Activated CD8-positive, alpha-beta T cell treated with anti-CD3 and anti-CD28 coated beads for 36 hours (primary cell): Measurements from ENCODE around the gene GABRR3. TPM values are rescaled to one million over a fixed set of nuclear protein-coding genes. Genes with fewer than 3 reads are reported as not detected.

ENCODE experiments used
- ATAC-seq: fragments of 200-7000 bp; cut with Tn5 transposase; one replicate; pipeline ENCODE4 v1.10.0; 2021; ENCODE audit warnings: mild to moderate bottlenecking, moderate library complexity
- CTCF ChIA-PET: fragments of 350-600 bp; sonication (Branson Sonifier 250); formaldehyde crosslinking; loops from one replicate; lab custom pipeline; 2021; ENCODE audit warnings: antibody characterized with exemption; lab: Charles Lee
- POLR2A ChIA-PET: fragments of 350-600 bp; sonication (Branson Sonifier 250); formaldehyde crosslinking; loops from one replicate; lab custom pipeline; 2021; ENCODE audit warnings: antibody characterized with exemption; lab: Charles Lee
- DNase-seq: peaks from one replicate; pipeline ENCODE4 v3.0.0-alpha.2; 2020
- H3K27ac Mint-ChIP-seq: one replicate; pipeline ENCODE4 v1.8.0; 2021; ENCODE audit warnings: mild to moderate bottlenecking, mixed read lengths
- H3K27me3 Mint-ChIP-seq: one replicate; pipeline ENCODE4 v1.8.0; 2021; ENCODE audit warnings: mixed read lengths
- H3K36me3 Mint-ChIP-seq: one replicate; pipeline ENCODE4 v1.8.0; 2021; ENCODE audit warnings: low read depth, mixed read lengths
- H3K4me1 Mint-ChIP-seq: one replicate; pipeline ENCODE4 v1.8.0; 2021; ENCODE audit warnings: low read depth, mixed read lengths
- H3K4me3 Mint-ChIP-seq: one replicate; pipeline ENCODE4 v1.8.0; 2021; ENCODE audit warnings: mild to moderate bottlenecking, moderate library complexity, mixed read lengths
- H3K9me3 Mint-ChIP-seq: one replicate; pipeline ENCODE4 v1.8.0; 2021; ENCODE audit warnings: mixed read lengths
- intact Hi-C: fragments of 100-400 bp; cut with micrococcal nuclease; formaldehyde crosslinking; loops from one replicate; pipeline ENCODE4 v1.10.0; 2022
- total RNA-seq, 2 experiments: library from RNA; stranded (reverse); gene quantifications; one replicate each; pipeline ENCODE4 v1.2.3, GENCODE V29; 2021
- TF ChIP-seq, protein P1 (sequence below): fragments of 200-600 bp; IDR thresholded peaks from one replicate; pipeline ENCODE4 v1.8.0; 2022; ENCODE audit warnings: antibody characterized with exemption, mild to moderate bottlenecking

Gene GABRR3
- total RNA-seq, 2 experiments from 2014 or later = not detected

DNA sequence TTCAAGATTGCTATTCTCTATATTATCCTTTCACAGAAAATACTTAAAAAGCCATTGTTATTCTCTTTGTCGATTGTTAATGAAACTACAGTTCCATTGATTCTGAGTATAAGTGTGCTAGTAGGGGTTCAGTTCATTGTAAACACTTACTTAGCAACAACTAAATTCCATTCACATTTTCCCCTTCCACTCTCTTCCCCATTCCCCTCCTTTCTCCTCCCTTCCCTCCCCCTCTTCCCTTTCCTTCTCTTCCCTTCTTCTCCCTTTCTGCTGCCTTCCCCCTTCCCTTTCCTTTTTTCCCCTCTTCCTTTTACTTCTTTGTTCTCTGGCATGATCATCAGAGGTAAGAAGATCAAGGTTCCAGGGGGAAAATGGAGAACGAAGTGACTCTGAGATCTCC is 41.6 kb downstream of the GABRR3 start:
- H3K36me3 Mint-ChIP-seq = no peaks in the 10 kb centered on the region
- no peak for DNase-seq
- H3K27me3 Mint-ChIP-seq = no peaks in the 10 kb centered on the region
- no peak overlapping the region for H3K4me3 Mint-ChIP-seq
- H3K27ac Mint-ChIP-seq = no peak overlapping the region
- peaks cover 13% of the 10 kb centered on the region for H3K4me1 Mint-ChIP-seq
- TF ChIP-seq, protein P1, sequence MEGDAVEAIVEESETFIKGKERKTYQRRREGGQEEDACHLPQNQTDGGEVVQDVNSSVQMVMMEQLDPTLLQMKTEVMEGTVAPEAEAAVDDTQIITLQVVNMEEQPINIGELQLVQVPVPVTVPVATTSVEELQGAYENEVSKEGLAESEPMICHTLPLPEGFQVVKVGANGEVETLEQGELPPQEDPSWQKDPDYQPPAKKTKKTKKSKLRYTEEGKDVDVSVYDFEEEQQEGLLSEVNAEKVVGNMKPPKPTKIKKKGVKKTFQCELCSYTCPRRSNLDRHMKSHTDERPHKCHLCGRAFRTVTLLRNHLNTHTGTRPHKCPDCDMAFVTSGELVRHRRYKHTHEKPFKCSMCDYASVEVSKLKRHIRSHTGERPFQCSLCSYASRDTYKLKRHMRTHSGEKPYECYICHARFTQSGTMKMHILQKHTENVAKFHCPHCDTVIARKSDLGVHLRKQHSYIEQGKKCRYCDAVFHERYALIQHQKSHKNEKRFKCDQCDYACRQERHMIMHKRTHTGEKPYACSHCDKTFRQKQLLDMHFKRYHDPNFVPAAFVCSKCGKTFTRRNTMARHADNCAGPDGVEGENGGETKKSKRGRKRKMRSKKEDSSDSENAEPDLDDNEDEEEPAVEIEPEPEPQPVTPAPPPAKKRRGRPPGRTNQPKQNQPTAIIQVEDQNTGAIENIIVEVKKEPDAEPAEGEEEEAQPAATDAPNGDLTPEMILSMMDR = no peak
- CTCF ChIA-PET = interaction anchor here (2.6 kb wide), 1 partner anchor 29 kb away, joined by 7 read pairs; no protein-coding TSS in a partner anchor
- intact Hi-C loops = no loop called here
- ATAC-seq = no peak
- POLR2A ChIA-PET = no interaction called here
- H3K9me3 Mint-ChIP-seq = no peaks in the 10 kb centered on the region

DNA sequence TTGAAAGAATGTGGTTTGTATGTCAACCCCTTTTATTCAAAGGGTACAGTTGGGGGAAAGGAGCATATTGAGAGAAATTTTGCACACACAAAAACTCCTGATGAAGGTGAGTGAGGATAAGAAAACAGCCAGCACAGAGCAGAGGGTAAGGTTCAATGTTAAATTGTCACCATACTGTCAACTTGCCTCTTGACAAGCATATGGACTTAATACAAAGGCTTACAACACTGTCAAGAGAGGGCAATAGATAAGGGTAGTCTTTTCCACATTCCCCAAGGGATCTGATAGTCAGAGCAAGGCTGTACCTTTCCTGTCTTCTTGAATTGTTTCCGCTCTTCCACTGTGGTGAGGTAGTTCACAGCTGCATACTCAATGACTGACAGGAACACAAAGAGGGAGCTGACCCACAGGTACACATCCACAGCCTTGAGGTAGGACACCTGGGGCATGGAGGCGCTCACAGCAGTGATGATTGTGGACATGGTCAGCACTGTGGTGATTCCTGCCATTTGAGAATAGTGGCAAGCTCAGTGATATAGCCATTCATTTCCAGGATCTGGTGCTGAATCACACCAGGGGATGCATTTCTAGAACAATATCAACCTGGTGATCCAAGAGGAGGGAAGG is 42.5 kb downstream of the GABRR3 start:
- DNase-seq = no peak
- no peak for ATAC-seq
- Mint-ChIP-seq H3K9me3 (peaks cover 1% of the 10 kb centered on the region), H3K27me3 (no peaks in the 10 kb centered on the region), H3K27ac (no peak overlapping the region), H3K4me1 (peaks cover 13% of the 10 kb centered on the region), H3K4me3 (no peak overlapping the region), H3K36me3 (no peaks in the 10 kb centered on the region)
- TF ChIP-seq, protein P1 = no peak
- ChIA-PET POLR2A (no interaction called here), CTCF (interaction anchor here (2.6 kb wide), 1 partner anchor 30 kb away, joined by 7 read pairs; no protein-coding TSS in a partner anchor)
- intact Hi-C loops = no loop called here

DNA sequence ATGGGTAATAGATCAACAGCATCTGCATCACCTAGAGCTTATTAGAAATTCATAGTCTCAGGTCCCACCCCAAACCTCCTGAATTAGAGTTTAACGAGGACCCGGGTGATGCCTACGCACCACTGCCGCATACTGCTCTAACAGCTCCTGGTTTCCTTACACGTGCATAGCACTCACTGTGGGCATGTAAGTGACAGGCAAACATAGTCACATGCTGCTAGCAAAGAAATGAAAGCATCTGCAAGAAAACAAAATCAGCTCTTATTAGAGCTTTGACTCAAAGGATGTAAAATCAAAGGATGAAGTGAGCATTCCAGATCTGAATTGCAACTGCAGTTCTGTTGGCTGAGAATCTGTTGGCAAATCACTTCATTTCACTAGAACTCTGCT is 43.8 kb downstream of the GABRR3 start:
- ChIA-PET POLR2A (interaction anchor here (0.8 kb wide), 1 partner anchor 171 kb away, joined by 3 read pairs; no protein-coding TSS in a partner anchor), CTCF (interaction anchor here (1.0 to 2.6 kb wide), 4 partner anchors 10 to 102 kb away, joined by 3 to 7 read pairs (median 4); no protein-coding TSS in a partner anchor)
- ATAC-seq = peak; percentile 74
- intact Hi-C loops = no loop called here
- H3K4me1 Mint-ChIP-seq = peaks cover 13% of the 10 kb centered on the region
- DNase-seq = peak; percentile 27
- no peaks in the 10 kb centered on the region for H3K27me3 Mint-ChIP-seq
- no peak overlapping the region for H3K27ac Mint-ChIP-seq
- no peak overlapping the region for H3K4me3 Mint-ChIP-seq
- H3K9me3 Mint-ChIP-seq = peaks cover 1% of the 10 kb centered on the region
- no peaks in the 10 kb centered on the region for H3K36me3 Mint-ChIP-seq
- TF ChIP-seq, protein P1 = no peak

DNA sequence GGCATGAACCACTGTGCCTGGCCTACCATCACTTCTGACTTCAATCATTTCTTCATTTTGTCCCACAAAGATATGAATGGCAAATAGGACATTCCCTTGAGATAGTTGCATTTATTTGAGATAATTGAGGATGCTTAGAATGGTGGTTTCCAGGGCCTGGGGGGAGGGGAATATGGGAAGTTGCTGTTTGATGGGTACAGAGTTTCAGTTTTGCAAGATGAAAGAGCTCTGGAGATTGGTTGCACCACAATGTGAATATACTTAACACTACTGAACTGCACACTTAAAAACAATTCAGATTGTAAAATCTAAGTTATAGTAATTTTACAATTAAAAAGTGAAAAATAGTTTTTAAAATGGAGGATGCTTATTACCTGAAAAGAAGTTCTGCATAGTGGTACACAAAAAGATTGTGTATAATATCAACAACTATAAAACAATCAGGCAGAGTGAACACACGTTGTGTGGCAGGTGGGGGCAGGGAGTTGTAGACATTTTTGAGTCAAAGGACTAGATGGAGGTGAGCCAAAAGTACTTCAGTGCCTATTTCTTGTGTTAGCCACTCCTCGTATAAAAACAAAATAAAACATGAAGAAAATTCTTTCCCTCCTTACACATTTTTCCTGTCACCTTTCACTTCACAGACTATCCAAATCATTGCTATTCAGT is 44.4 kb downstream of the GABRR3 start:
- peaks cover 1% of the 10 kb centered on the region for H3K9me3 Mint-ChIP-seq
- intact Hi-C loops = no loop called here
- no peak overlapping the region for H3K4me3 Mint-ChIP-seq
- H3K36me3 Mint-ChIP-seq = no peaks in the 10 kb centered on the region
- ATAC-seq (peak; percentile 37), DNase-seq (peak; percentile 22)
- POLR2A ChIA-PET = interaction anchor here (0.8 kb wide), 1 partner anchor 170 kb away, joined by 3 read pairs; no protein-coding TSS in a partner anchor
- H3K4me1 Mint-ChIP-seq = peaks cover 13% of the 10 kb centered on the region
- CTCF ChIA-PET = interaction anchor here (1.0 to 1.1 kb wide), 3 partner anchors 11 to 102 kb away, joined by 3 to 4 read pairs (median 4); no protein-coding TSS in a partner anchor
- H3K27me3 Mint-ChIP-seq = peaks cover 2% of the 10 kb centered on the region
- TF ChIP-seq, protein P1 = no peak
- no peak overlapping the region for H3K27ac Mint-ChIP-seq
